Measurements from ENCODE around the gene FARP1.

The FARP1 gene

DNA sequence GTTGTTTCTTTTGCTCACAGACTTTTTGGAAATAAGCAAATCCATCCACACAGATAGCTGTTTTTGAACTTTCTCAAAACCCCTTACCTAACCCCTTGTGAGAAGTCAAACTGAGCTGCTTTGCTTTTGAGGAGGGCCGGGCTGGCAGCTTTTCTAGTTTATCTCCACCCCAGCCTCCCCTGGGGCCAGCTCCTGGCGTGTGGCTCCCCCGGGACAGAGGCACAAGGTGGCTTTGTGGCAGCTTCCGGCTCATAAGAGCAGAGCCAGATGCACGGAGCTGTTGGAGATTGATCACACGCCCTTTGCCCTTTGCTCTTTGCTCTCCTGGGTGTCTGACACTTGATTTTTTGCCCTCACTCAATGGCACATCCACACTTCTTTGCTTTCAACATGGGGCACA is 59.1 kb downstream of the FARP1 start:
- FAIRE-seq, result no peak
- peak; percentile 43 for DNase-seq (ENCODE audit: insufficient read length, low spot score)
- TF ChIP-seq, protein P1, sequence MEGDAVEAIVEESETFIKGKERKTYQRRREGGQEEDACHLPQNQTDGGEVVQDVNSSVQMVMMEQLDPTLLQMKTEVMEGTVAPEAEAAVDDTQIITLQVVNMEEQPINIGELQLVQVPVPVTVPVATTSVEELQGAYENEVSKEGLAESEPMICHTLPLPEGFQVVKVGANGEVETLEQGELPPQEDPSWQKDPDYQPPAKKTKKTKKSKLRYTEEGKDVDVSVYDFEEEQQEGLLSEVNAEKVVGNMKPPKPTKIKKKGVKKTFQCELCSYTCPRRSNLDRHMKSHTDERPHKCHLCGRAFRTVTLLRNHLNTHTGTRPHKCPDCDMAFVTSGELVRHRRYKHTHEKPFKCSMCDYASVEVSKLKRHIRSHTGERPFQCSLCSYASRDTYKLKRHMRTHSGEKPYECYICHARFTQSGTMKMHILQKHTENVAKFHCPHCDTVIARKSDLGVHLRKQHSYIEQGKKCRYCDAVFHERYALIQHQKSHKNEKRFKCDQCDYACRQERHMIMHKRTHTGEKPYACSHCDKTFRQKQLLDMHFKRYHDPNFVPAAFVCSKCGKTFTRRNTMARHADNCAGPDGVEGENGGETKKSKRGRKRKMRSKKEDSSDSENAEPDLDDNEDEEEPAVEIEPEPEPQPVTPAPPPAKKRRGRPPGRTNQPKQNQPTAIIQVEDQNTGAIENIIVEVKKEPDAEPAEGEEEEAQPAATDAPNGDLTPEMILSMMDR (IDR thresholded peaks at IDR 0.05; ENCODE audit: insufficient read depth, missing control alignments), result no peak

DNA sequence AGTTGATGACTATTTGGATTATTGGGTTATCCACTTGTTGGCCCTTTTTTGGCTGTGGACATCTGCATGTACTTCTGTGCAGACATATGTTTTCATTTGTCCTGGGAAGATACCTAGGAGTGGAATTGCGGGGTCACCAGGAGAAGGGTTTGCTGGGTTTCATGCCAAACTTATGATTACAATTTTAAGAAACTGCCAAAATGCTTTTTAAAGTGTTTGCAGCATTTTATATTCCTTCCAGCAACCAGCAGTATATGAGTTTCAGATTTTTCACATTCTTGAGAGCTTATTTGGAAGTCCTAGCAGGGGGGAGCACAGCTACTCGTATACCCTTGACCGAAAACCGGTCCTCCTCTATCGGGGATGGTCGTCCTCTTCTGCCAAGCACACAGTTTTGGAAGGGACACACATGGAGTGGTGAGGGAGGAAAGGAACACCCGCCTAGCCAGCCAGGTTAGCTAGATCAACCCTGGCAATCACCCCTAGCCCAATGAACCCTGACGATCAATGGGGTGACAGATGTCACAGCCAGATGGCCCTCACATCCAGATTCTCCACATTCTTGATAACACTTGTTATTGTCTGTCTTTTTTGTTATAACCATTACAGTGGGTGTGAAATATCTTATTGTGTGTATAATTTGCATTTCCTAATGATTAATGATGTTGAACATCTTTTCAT is 60.9 kb downstream of the FARP1 start:
- TF ChIP-seq, protein P1 (IDR thresholded peaks at IDR 0.05; ENCODE audit: insufficient read depth, missing control alignments), result no peak
- DNase-seq (ENCODE audit: insufficient read length, low spot score) (no peak), FAIRE-seq (no peak)

DNA sequence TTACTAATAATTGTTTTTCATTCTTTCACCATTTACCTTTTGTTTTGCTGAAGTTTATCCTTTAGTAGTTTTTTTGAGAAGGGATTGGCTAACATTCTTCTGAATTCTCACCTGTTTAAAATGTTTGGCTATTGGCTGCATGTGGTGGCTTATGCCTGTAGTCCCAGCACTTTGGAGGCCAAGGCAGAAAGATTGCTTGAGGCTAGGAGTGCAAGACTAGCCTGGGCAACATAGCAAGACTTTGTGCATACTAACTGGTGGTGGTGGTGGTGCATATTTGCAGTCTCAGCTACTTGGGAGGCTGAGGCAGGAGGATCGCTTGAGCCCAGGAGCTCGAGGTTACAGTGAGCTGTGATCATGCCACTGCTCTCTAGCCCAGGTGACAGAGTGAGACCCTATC is 61.7 kb downstream of the FARP1 start:
- DNase-seq (ENCODE audit: insufficient read length, low spot score), result no peak
- TF ChIP-seq, protein P1 (IDR thresholded peaks at IDR 0.05; ENCODE audit: insufficient read depth, missing control alignments), result no peak
- FAIRE-seq, result no peak

DNA sequence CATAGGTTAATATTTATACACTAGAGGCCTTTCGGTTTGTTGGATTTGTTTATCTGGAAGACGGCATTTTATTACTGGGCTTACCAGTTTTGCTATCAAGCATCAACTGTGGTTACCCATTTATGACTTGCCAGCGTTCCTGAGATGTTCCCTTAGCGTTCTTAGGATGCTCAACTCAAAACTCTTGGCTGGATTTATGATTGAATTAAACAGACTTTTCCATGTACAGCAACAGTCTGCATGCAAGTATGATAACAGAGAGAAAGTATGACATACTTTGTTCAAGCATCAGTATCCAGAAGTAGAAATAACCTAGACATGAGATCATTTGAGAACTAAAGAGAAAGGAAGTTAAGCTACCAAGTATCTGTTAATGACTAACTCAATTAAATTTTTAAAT is 64.1 kb downstream of the FARP1 start:
- TF ChIP-seq, protein P1 (IDR thresholded peaks at IDR 0.05; ENCODE audit: insufficient read depth, missing control alignments), result no peak
- FAIRE-seq (no peak), DNase-seq (ENCODE audit: insufficient read length, low spot score) (no peak)

DNA sequence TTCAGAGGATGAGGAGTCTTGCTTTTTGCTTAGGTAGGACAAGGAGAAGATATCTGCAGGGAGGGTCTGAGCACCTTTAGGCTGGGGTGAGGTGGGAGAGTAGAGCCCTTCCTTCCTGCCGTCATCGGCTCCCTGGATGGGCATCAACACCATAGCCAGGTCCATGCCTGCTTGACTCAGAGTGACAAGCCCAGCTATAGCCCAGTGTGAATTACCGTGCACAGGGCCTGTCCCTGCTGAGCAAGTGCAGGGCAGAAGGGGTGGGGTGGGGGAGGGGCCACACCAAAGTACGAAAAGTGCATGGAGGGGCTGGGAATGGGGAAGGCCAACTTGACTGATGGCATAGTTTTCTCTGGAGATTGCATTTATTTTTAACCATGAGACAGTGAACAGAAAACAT is 64.5 kb downstream of the FARP1 start:
- DNase-seq (ENCODE audit: insufficient read length, low spot score) (no peak), FAIRE-seq (no peak)
- TF ChIP-seq, protein P1 (IDR thresholded peaks at IDR 0.05; ENCODE audit: insufficient read depth, missing control alignments), result no peak

DNA sequence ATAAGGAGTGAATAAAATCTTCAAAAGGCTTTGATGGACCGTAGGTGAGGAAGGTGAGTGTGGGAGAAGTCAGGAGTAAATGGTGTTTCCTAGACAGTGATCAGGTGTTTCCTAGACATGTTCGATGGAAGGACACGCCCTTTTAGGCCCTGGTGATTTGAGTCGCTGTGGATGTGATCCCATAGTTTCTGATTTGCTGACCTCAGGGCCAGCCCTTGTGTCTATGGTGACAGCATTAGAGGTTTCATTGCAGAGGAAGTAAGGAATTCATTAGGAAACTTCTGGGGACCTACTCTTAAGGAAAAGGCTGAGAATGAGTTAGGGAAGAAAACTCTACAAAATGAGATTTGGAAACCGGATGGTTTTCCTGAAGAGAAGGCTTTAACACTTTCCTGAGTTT is 65.7 kb downstream of the FARP1 start:
- DNase-seq (ENCODE audit: insufficient read length, low spot score), result no peak
- FAIRE-seq, result no peak
- TF ChIP-seq, protein P1 (IDR thresholded peaks at IDR 0.05; ENCODE audit: insufficient read depth, missing control alignments), result no peak

DNA sequence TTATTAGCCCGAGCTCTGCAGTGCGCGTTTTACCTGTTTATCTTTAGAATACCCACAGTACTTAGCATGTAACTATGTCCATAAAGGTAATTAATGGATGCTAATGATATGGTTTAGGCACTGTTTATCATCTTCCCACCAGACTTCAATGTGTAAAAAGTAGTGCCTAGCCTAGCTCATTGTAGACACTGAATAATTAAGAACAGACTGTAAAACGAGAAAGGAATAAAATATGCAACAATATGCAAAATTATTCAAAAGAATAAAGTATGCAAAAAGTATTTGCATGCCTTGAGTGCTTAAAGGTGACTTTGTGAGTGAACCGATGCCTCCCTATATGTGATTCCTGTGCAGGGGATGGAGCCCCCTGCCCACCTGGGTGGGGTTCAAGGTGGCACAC is 69.9 kb downstream of the FARP1 start:
- TF ChIP-seq, protein P1 (IDR thresholded peaks at IDR 0.05; ENCODE audit: insufficient read depth, missing control alignments), result no peak
- no peak for FAIRE-seq

More for the DNA sequence above, 69.9 kb downstream of the FARP1 start:
- no peak for DNase-seq (ENCODE audit: insufficient read length, low spot score)
